DMS153 treated with DMSO at 0.1 percent for 48 hours (cell line): ENCODE results near the gene FHL3.

ENCODE experiments used
- DNase-seq: peaks from one replicate; lab custom pipeline; 2025; ENCODE audit not compliant: unreplicated experiment; lab: John Stamatoyannopoulos, UW

Gene FHL3, protein sequence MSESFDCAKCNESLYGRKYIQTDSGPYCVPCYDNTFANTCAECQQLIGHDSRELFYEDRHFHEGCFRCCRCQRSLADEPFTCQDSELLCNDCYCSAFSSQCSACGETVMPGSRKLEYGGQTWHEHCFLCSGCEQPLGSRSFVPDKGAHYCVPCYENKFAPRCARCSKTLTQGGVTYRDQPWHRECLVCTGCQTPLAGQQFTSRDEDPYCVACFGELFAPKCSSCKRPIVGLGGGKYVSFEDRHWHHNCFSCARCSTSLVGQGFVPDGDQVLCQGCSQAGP

DNA sequence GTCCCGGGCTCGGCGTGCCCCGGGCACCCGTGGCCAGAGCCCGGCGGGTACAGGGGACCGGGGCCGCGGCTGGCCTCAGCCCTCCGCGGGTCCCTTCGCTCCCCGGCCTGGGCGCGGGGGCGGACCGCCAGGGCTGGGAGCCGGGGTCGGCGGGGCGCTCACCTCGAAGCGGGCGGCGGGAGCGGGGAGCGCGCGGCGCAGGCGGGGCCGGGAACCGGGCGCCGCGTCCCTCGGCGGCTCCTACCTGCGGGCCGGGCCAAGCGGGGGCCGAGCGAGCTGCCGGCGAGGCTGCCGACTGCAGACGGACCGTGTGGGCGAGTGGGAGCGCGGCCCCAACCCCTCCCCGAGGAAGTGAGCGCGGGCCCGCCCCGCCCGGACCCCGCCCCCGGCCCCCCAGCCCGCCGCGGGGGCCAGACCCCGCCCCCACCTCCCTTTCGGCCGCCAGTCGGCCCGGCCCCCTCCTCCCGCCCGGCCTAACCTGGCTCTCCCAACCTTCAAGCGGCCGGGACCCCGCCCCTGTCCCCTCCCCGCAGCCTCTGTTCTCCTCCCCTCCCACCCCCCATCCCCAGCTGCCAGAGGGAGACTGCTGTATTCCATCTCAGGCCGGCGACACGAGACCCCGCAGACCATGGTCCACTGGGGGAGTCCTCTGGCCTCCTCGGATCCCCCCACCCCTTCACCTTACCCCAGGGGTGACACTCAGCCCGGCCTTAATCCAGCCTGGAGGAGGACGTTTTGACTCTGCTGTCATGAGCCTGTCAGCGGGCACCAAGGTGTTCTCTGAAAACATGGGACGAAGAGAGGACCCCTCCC, at the start of gene FHL3:
Gene FHL3, minus strand, starts transcription at position 320 of the 813 bp plus-strand sequence. CDS start 6,102 bp downstream, outside the sequence.
- DNase-seq = no peak

DNA sequence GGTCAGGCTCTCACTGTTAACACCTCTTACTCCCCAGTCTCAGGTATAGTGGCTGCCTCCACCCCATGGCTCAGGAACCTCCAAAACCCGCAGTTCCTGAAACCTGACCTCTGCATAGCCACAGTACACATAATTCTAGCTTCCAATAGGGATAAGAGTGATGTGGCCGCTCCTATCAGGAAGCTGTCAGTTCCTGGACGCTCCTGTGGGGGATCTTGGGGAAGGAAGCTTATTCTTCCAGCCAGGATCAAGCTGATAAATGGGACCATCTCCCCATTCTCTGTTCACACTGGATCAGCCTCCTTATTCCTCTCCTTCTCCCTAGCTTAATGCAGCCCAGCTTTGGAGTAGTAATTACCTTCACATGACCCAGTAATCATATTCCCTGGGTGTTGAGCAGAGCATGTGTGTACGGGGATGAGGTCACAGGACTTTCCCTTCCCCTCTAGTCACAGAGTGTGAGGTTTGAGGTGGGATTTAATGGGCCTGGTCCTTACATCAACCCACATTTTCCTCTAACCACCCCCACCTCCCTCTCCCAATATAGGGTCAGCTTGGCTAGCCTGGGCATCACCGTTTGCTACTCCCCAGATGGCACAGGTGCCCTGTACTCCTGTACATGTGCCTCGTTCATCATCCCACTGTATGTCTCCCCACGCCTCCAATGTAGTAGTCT, 48.2 kb upstream of the FHL3 start:
- DNase-seq = peak; percentile 61

DNA sequence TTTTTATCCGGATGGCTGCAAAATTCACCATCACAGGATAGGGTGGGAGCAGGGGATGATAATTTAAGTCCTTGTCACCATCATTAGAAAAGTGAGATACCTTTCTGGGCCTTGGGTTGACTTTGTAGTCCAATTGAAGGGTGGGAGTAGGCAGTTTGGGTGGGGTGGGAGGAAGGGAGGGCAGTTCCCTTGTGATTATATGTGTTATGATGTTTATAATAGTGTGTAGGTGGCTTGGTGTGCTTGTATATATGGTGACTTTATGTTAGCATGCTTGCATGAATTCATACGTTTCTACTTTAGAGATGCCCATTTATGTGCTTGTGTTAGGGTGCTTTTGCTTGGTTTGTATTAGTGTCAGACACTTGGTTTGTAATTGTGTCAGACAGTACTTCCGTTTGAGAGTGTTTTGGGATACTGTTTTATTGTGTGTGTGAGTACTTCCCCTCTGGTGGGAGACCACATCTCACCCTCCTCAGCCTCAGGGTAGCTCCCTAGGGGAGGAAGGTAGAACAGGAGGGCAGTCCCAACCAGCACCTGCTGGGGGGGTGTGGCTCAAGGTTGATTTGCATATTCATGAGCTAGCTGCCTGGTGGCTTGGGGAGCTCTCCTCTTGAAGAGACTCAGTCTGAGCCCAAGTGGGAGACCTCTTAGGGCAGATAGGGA, 47.6 kb upstream of the FHL3 start:
- DNase-seq = no peak

DNA sequence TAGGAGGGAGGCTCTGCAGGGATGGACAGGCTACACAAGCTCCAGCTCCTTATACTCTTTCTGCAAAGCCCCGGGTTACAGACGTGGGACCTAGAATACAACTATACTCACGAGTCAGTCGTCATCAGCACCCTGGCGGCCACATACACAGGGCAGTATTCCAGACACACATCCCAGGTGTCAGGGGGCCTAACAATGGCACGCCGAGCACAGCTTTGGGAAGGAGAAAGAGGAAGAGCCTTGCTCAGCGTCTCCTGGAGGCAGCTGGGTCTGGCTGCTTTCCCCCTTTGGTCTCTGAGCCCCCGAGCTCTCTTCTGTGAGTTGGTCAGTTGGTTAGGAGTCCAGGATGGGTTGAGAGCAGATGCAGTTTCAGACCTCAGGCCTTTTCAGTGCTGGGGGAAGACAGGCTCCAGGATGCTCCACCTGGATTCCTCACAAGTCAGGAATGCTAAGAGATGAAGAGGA, 45.8 kb upstream of the FHL3 start:
- DNase-seq = no peak

DNA sequence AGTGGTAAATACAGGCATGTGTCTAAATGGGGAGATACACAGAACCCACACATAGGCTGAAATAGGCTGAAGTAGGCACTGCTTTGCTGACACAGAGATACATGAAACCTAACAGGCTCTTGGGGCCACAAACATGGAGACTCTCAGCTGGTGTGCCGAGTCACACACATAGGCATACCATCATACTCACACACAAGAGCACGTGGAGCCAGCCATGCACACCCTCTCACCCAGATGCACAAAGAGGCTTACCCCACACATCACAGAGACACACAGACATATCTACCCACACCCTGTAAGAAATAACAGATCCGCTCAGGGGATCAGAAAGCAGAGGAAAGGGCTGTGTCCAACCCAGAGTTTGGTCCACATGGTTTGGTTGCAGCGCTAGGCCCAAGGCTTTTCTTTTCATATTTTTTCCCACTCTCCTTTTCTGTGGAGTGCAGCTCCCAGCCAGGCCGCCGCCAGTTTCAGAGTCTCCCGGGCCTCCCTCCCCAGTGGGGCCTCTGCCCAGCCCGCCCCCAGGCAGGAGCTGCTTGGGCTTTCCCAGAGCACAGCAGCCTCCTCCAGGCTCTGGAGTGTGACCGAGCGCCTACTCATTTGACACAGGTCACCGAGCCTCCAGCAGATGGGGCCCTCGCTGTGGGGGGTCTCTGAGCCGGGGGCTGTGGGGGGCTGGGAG, 45.2 kb upstream of the FHL3 start:
- DNase-seq = no peak

DNA sequence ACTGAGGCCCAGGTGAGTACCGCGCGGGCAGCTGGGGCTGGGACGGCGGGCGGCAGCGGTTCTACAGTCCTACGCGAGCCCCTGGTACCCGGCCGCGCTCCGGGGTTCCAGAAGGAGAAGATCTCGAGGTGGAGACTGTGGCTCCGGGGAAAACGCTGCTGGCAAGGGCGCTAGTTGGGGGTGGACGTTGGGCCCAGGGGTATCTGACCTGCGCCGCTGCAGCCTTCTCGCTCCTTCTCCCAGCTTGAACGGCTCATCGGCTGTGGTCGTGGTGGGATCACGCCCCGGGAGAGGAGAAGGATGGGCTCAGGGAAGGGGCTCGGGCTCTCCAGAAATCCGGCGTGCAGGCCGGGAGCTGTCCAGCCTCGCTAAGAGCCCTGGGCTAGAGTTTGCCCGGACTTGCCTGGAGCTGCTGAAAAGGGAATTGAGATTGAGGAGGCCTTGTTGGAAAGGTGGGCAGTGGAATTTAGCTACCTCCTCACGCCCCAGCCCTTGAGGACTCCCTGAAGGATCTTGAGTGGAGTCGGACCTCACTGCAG, 42.4 kb upstream of the FHL3 start:
- no peak for DNase-seq

DNA sequence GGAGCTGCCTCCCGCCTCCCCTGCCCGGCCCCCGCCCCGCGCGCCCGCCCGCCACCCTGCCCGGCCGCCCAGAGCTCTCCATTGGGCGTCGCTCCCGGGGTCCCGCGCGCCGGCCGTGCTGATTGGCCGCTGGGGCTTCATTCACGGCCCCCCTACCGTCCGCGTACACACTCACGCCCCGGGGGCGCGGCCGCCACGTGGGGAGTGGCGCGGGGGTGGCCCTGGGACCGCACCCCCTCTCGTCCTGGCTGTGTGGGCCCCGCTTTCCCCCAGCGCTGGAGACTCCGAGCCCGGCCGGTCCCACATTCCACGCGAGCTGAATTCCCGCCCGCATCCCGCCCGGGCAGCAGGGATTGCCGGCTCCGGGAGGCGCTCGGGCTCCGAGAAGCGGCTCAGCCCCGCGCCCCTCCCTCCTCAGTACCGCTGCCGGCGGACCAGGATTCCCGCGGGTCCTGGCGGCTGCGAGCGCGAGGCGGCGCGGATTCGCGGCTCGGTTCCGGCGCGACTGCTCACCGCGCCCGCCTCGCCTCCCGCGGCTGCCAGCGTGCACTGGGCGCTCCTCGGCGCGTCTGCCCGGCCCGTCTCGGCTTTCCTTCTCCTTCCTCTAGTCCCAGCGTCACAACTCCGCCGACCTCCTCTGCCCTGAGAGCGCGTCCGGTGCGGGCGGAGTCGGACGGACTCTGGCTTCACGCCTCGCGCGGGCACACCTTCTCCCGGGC, 41.7 kb upstream of the FHL3 start:
- peak; percentile 38 for DNase-seq

DNA sequence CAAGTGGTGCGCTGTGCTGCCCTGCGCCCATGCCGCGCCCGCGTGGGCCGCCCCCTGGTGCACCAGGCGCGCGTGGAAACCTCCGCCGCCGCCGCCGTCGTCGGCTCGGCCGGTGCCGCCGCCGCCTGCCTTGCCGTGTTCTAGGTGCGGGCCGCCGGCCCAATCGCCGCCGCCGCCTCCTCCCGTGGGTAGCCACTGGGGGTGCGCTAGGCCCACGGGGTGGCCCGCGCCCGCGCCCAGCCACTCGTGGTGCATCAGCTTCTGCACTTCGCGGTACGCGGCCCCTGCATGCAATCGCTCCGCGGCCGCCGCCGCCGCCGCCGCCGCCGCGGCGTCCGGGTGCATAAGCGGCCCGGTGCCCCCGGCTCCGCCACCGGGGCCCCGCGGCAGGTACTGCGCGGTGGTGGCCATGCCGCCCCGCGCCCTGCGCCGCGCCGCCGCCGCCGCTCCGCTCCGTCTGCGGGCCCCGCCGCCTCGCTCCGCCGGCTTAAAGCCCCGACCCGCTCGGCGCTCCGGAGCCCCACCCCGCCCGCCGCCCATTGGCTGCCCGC, 41.1 kb upstream of the FHL3 start, which contains the start of gene POU3F1:
Gene POU3F1, minus strand, starts transcription at position 461 of the 551 bp plus-strand sequence. Its CDS starts 50 bp downstream, at position 411.
- no peak for DNase-seq

DNA sequence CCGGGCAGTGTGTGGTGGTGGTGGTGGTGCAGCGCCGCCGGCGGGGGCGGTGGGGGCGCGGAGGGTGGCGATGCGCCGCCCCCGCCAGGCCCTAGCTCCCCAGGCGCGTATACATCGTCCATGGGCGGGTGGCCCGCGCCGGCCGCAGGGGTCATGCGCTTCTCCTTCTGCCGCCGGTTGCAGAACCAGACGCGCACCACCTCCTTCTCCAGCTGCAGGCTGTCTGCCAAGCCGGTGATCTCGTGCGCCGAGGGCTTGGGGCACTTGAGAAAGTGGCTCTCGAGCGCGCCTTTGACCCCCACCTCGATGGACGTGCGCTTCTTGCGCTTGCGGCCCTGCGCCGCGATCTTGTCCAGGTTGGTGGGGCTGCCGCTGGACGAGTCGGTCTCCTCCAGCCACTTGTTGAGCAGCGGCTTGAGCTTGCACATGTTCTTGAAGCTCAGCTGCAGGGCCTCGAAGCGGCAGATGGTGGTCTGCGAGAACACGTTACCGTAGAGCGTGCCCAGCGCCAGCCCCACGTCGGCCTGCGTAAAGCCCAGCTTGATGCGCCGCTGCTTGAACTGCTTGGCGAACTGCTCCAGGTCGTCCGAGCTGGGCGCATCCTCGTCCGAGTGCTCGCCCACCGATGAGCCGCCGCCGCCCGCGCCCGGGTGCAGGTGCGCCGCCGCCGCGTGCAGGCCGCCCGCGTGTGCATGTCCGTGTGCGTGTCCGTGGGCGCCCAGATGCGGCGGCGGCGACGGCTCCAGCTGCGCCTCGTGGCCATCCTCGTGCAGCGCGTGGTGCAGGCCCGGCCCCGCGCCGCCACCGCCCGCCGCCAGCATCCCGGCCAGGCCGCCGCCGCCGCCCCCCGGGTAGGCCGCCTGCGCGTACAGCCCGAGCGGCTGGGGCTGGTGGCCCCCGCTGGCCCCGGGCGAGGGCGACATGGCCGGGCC, 40.4 kb upstream of the FHL3 start:
- DNase-seq = no peak

DNA sequence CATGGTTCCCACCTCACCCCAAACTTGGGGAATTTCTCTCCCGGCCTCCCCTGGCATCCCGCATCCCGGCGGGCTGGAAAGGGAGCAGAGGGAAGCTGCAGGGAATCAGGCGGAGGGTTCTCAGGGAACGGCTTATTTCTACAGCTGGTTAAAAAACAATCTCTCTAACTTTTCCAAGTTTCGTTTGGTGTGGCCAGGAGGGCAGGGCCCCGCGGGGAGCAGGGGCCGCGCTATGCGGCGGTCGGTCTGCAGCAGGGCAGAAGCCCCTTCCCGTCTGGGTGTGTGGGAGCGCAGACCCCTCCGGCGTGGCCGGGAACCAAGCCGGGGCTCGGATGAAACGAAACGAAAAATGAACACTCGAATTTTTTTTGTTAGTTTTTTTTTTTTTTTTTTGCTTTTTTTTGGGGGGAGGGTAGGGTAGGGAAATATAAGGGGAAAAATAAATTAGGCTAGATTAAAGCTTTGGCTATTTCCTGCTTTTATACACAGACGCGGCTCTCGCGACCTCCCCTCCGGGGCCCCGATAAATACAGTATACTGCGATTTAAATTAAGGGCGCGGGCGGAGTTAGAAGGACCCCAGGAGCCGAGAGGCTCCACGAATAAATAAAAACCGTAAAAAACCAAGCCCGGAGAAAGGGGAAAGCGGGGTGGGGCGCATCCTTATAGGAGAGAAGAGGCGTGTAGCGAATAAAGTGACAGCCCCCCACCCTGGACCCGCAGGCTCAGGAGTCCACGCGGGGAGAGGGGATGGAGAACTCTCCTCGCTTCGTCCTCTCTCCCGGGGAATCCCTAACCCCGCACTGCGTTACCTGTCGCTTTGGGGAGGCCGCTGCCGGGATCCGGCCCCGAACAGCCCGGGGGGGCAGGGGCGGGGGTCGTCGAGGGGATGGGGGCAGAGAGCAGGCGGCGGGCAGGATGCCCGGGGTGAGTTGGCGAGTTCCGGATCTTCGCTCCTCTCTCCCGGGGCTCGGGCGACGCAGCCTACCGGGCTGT, 39.2 kb upstream of the FHL3 start:
- DNase-seq = no peak

DNA sequence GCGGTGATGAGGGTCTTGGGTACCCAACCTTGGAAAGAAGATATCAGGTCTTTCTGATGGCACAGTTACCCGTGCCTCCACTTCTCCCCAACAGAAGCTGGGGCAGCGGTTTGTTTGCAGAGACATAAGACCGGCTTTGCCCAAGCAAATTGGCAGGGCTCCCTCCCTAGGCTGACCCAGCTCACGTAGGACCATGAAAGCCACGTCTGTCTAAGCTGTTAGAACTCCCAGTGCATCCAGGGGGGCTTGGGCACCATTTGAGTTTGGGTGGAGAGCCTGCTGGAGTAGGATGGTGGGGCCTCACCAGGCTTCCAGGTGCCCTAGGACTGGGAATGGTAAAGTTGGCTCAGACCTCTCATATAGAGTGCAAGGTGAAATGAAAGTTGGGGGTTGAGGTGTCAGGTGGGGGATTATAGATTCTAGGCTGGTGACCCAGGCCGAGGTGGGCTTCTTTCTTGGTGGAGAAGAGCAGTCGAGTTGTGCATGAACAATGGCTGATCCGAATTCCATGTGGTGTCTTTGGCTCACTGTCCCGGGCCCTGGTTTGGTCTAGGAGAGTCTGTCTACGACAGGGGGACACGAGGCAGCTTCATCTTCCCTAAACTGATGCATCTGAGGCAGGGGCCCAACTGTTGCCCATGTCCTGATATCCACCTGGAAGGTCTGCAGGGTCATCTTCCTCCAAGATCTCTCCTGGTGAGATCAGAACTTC, 37.9 kb upstream of the FHL3 start:
- no peak for DNase-seq

DNA sequence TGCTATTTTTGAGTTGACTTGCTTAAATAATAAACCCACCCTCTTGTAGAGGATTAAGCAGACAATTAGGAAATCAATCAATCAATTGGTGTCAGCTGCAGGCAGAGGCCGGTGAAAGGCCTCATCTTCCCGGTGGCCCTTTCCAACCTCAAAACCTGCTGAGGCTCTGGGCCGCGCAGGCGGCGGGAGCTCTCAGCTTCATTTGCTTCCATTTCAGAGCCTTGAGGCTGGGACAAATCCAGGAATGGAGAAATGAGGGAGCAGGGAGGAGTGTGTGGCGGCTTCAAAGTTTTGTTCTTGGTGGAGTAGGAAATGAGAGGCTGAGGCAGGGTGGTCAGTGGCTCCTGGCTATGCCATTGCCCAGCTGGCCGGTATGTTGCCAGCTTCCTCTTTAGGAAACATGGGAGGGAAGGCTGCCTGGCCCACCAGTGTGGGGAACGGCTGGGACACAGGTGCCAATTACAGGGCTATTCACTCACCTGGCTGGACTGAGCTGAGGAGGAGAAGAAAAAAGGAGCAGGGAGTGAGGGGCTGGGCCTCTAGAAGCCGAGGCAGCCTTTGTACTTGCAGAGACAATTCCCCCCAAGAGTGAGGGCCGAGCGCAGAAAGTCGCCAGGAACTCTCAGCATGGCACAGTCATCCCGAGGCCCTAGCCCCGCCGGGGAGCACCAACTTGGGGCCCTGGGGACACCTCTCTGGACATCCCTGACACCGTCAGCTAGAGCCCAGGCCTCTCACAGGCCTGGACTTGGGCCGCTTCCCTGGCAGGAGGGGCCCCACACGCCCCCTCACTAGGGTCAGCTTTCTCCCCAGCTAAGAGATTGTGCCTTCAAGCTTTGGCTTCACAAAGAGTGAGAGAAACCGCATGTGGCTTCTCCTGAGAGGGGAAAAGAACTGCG, 36.9 kb upstream of the FHL3 start:
- DNase-seq = no peak

DNA sequence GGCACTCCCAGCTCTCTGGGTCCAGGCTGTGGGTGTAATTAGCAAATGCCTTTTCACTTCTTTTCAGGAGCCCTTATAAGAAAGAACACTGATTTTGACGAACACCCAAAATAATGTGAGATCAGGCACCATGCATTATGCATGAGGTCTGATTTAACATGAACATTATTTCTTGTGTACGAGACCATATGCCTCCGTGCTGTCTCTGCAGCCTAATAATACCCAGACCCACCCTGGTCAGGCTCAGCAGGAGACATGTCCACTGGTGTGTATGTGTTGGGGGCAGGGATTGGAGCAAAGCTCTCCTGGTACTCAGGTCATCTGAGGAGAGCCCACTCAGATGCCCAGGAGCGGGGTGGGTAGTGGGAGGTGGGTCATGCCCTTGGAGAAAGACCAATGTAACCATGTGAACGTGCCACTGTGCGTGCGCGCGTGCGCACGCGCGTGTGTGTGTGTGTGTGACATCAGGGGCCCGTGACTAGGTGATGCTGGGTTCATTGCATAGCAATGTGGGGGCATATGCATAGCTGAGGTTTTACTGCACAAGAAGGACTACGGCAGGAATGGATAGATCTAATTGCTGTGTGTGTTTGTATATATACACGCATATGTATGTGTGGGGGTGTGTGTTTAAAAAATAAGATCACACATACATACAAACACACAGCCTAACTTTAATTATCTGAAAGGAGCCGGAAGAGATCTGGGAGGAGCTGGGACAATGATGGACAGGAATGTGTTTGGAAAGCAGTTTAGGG, 34.2 kb upstream of the FHL3 start:
- DNase-seq = no peak

DNA sequence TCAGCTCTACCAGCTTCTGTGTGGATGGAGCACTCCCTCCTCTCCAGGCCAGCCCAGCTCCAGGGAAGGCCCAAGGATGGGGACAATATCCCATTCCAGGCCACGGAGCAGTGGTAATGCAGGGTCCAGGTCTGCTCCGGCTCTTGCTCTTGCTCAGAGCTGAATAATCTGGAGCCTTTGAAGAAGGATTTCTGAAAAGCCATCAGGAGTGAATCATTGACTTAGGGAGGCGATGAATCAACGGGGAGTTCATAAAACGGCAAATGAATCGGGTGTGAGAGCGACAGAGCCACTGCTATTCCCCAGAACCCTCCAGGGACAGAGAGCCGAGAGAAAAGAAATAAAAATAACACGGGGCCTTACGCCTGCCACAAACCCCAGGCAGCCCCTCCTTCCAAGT, 33.5 kb upstream of the FHL3 start:
- DNase-seq = no peak
